NCI-H524 treated with DMSO at 0.1 percent for 48 hours (cell line): Measurements from ENCODE around the gene HHIP.
"Not testable (repeated sequence)": the region's sequence is repeated elsewhere in the genome, so short reads cannot be mapped to it uniquely, and the experiment has no call there.

Experiments used
- DNase-seq: peaks from one replicate; lab custom pipeline; 2025; lab: John Stamatoyannopoulos, UW

HHIP gene

DNA sequence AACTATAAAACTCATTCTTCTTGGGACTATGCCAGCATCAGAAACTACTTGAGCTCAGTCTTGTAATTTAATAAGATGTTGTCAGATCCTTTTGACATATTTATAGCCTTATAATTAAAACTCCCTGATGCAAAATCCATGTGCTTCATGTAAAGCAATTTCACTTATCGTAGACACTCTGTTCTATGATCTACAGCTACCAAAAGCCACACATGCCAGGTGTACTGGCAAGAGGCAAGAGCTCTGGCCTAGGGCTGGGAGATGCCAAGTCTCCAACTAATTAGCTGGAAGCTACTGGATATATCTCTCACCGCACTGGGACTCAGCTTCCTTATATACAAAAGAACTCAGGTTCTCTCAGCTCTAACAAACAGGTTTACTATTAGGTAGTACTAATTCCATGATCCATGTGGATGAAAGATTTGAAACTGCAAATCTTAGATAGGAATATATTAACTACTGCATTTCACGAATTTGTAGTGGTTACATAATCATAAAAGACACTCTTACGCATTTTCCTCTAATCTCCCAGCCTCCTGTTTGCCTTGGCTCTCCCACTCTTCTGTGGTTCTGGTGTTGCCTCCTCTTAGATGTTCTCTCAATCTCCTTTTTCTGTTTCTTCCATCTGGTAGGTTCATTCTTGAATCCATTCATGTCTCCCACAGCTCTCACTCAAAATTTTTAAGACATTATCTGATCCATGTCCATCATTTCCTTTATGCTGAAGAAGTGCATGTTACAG, 103.0 kb downstream of the HHIP start:
- no peak for DNase-seq

GRCh38 chr4:144750348-144750747, 104.4 kb downstream of the HHIP start:
- no peak for DNase-seq

DNA sequence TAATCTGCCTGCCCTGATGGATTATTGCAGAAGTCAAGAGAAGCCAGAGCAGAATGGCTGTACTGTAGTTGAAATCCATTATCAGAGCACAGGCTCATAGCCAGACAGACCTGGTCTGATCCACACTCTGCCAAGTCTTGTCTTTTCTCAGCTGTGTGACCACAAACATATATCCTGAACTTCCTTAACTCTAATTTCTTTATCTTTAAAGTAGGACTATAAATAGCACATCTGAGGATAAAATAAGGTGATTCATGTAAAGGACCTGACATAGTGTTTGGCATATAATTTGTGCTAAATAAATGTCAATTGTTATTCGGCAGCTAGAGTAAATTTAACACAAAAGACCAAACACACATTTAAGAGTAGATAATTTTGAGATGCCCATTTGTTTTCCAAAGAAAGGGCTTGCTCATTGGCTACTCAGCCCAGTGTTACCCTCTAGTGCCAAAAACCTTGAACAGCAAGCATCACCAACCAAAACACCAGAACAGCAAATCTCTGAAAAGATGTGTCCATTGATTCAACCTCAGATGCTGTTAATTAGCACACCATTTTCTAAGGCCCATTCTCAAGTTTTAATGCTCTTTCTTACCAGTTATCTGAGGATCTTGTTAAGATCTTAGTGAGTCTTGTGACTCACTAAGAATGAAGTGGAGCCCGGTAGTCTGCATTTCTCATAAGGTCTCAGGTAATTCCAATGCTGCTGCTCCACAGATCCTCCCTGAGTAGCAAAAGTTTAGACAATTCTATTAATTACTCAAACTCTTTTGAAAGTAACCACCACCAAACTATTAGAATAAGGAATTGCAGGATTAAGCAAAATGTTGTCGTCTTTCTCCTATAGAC, 108.8 kb downstream of the HHIP start:
- no peak for DNase-seq

DNA sequence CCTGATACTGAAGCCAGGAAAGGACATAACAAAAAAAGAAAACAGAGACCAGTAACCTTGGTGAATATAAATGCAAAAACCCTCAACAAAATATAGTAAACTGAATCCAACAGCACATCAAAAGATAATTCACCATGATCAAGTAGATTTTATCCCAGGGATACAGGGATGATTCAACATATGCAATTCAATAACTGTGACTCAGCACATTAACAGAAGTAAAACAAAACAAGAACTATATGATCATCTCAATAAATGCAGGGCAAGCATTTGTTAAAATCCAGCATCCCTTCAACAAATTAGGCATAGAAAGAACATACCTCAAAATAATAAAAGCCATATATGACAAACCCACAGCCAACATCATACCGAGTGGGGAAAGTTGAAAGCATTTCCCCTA, 112.0 kb downstream of the HHIP start:
- no peak for DNase-seq

- DNase-seq, result not testable (repeated sequence)
Measured at GRCh38 chr4:144768809-144769208, 122.9 kb downstream of the HHIP start.

- DNase-seq, result no peak
Measured at GRCh38 chr4:144778364-144778763, 132.4 kb downstream of the HHIP start.

GRCh38 chr4:144782345-144782744, 136.4 kb downstream of the HHIP start:
- DNase-seq, result no peak

GRCh38 chr4:144785961-144786360, 140.0 kb downstream of the HHIP start:
- no peak for DNase-seq

- DNase-seq, result no peak
Measured at GRCh38 chr4:144787365-144788258, 141.7 kb downstream of the HHIP start.

- no peak for DNase-seq
Measured at GRCh38 chr4:144788469-144788868, 142.5 kb downstream of the HHIP start.

DNA sequence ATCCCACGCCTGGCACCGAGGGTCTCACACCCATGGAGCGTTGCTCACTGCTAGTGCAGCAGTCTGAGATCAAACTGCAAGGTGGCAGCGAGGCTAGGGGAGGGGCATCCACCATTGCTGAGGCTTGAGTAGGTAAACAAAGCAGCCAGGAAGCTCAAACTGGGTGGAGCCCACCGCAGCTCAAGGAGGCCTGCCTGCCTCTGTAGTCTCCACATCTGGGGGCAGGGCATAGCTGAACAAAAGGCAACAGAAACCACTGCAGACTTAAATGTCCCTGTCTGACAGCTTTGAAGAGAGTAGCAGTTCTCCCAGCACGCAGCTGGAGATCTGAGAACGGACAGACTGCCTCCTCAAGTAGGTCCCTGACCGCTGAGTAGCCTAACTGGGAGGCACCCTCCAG, 146.0 kb downstream of the HHIP start:
- DNase-seq, result not testable (repeated sequence)
